K562 (cell line): ENCODE results near the gene FANCC. TPM values are rescaled to one million over a fixed set of nuclear protein-coding genes. Genes with fewer than 3 reads are reported as not detected.

Experiments
- ATAC-seq: fragments of 200-7000 bp; cut with Tn5 transposase; 3 replicates; pipeline ENCODE4 v1.9.1; 2020; ENCODE audit warnings: moderate library complexity
- BruUV-seq: library from RNA; stranded (reverse); fragments of 400-500 nt; replicated peaks from 2 replicates; lab custom pipeline; 2021; lab: Mats Ljungman, UMichigan
- CTCF ChIA-PET: fragments of 300-600 bp; formaldehyde crosslinking; extraction: SDS; loops from one replicate; lab custom pipeline; 2021; ENCODE audit warnings: low intra/inter-chr PET ratio; lab: Yijun Ruan, JAX
- POLR2A ChIA-PET: fragments of 300-600, 350-650 bp; sonication (Branson Sonifier 250); formaldehyde crosslinking; extraction: SDS; loops from one replicate; lab custom pipeline; 2021; ENCODE audit warnings: antibody characterized with exemption, inconsistent platforms; lab: Yijun Ruan, JAX
- DNase-seq, 4 experiments: peaks; one replicate each; pipeline versions ENCODE4 v3.0.0 to v3.0.0-alpha.2; 2011 to 2018; ENCODE audit warnings: low spot score in 3 of 4, mixed read lengths in 3 of 4; ENCODE audit errors: extremely low read depth in 1 of 4
- FAIRE-seq: peaks from 2 replicates; lab custom pipeline; 2011; peaks lifted over from hg19 to GRCh38; lab: Jason Lieb, UNC
- H2AFZ ChIP-seq: 2 replicates; pipeline ENCODE4 v1.6.0; 2011; ENCODE audit warnings: low read depth, low read length, control low read depth, inconsistent platforms
- H3K27ac ChIP-seq: fragments of 200-600 bp; 3 replicates; pipeline ENCODE4 v1.8.0; 2011; ENCODE audit warnings: low read depth, mild to moderate bottlenecking, control low read depth, inconsistent platforms, low read length, moderate library complexity, mixed read lengths; ENCODE audit errors: extremely low read depth
- H3K27me3 ChIP-seq, 2 experiments: fragments of 300-600 bp in 1 of 2; 2 replicates in 1 of 2; 3 replicates in 1 of 2; pipeline versions ENCODE4 v1.6.0 to v1.8.0; 2011; ENCODE audit warnings: inconsistent platforms in 2 of 2, low read length in 2 of 2, mild to moderate bottlenecking in 1 of 2, mixed read lengths in 1 of 2, moderate library complexity in 1 of 2; ENCODE audit not compliant: control insufficient read depth in 2 of 2, insufficient read depth in 2 of 2
- H3K36me3 ChIP-seq: fragments of 300-600 bp; 3 replicates; pipeline ENCODE4 v1.8.0; 2011; ENCODE audit warnings: mild to moderate bottlenecking, low read length, inconsistent platforms; ENCODE audit not compliant: control insufficient read depth, insufficient read depth
- H3K4me1 ChIP-seq, 2 experiments: fragments of 200-600 bp in 1 of 2; replicated peaks in 1 of 2; 2 replicates in 1 of 2; 3 replicates in 1 of 2; pipeline versions ENCODE4 v1.5.1 to v1.8.0; 2011; ENCODE audit warnings: inconsistent platforms in 2 of 2, low read length in 2 of 2, mild to moderate bottlenecking in 1 of 2, mixed read lengths in 1 of 2, moderate library complexity in 1 of 2; ENCODE audit not compliant: control insufficient read depth in 2 of 2, insufficient read depth in 2 of 2
- H3K4me2 ChIP-seq: 2 replicates; pipeline ENCODE4 v1.6.1; 2011; ENCODE audit warnings: low read length, control low read depth, inconsistent platforms, mixed read lengths; ENCODE audit not compliant: insufficient read depth
- H3K4me3 ChIP-seq: fragments of 200-600 bp; sonication (generic), shearing (Covaris generic); 2 replicates; pipeline ENCODE4 v1.5.1; 2016; ENCODE audit warnings: control low read depth, inconsistent platforms
- H3K79me2 ChIP-seq: fragments of 200-600 bp; 3 replicates; pipeline ENCODE4 v1.8.0; 2011; ENCODE audit warnings: low read length, inconsistent platforms; ENCODE audit not compliant: control insufficient read depth, insufficient read depth
- H3K9ac ChIP-seq, 2 experiments: 2 replicates each; pipeline versions ENCODE4 v1.6.0 to v1.6.1; 2011; ENCODE audit warnings: low read depth in 2 of 2, low read length in 2 of 2, control low read depth in 1 of 2, inconsistent platforms in 1 of 2, mild to moderate bottlenecking in 1 of 2, mixed read lengths in 1 of 2; ENCODE audit not compliant: insufficient read depth in 1 of 2
- H3K9me1 ChIP-seq: one replicate; pipeline ENCODE4 v1.6.0; 2011; ENCODE audit warnings: inconsistent platforms, mild to moderate bottlenecking, low read length, moderate library complexity; ENCODE audit not compliant: control insufficient read depth, insufficient read depth
- H3K9me3 ChIP-seq: replicated peaks from 2 replicates; pipeline ENCODE4 v1.5.1; 2011; ENCODE audit warnings: low read depth, low read length, inconsistent platforms; ENCODE audit not compliant: control insufficient read depth, insufficient read depth
- H4K20me1 ChIP-seq: replicated peaks from 2 replicates; pipeline ENCODE4 v1.6.1; 2011; ENCODE audit warnings: low read length, inconsistent platforms, mixed read lengths; ENCODE audit not compliant: control insufficient read depth, insufficient read depth
- CHD1 ChIP-seq: fragments of 200-600 bp; sonication (generic); IDR thresholded peaks from one replicate; pipeline ENCODE4 v1.6.1; 2012; ENCODE audit warnings: mild to moderate bottlenecking, moderate library complexity, low read length, inconsistent platforms
- ELF1 ChIP-seq: fragments of 200-800 bp; sonication (Bioruptor generic); IDR thresholded peaks from 2 replicates; pipeline ENCODE4 v1.6.1; 2016; ENCODE audit warnings: missing genetic modification characterization, missing compliant biosample characterization
- ESRRA ChIP-seq: fragments of 450-650 bp; IDR thresholded peaks from 2 replicates; pipeline ENCODE4 v1.6.1; 2014; ENCODE audit warnings: low read depth, mild to moderate bottlenecking, moderate library complexity, borderline replicate concordance
- FOSL1 ChIP-seq: fragments of 200-800 bp; sonication (Bioruptor generic); conservative IDR thresholded peaks from 2 replicates; pipeline ENCODE4 v1.6.1; 2016; ENCODE audit warnings: missing genetic modification characterization, missing compliant biosample characterization
- GATA2 ChIP-seq: sonication (generic); formaldehyde crosslinking; IDR thresholded peaks from 2 replicates; pipeline ENCODE4 v1.4.0; 2020; ENCODE audit warnings: mild to moderate bottlenecking, missing genetic modification reagents
- MITF ChIP-seq: IDR thresholded peaks from 2 replicates; pipeline ENCODE4 v1.6.1; 2014; ENCODE audit warnings: antibody characterized with exemption
- OTX1 ChIP-seq: fragments of 450-650 bp; formaldehyde crosslinking; IDR thresholded peaks from 2 replicates; pipeline ENCODE4 v1.4.0; 2022; ENCODE audit warnings: mild to moderate bottlenecking
- POLR2AphosphoS2 ChIP-seq: IDR thresholded peaks from 2 replicates; pipeline ENCODE4 v1.6.1; 2012; ENCODE audit warnings: low read length, improper control_type of control experiment
- RFX7 ChIP-seq: fragments of 250-450 bp; sonication (Bioruptor Pico); IDR thresholded peaks from 2 replicates; pipeline ENCODE4 v1.5.1; 2021; ENCODE audit warnings: mild to moderate bottlenecking
- SMC3 ChIP-seq: conservative IDR thresholded peaks from 2 replicates; pipeline ENCODE4 v1.6.1; 2011; ENCODE audit warnings: low read depth, low read length, improper control_type of control experiment; ENCODE audit not compliant: insufficient read depth
- TEAD1 ChIP-seq, 2 experiments: fragments of 450-650 bp in 1 of 2; sonication (generic) in 1 of 2; formaldehyde crosslinking; IDR thresholded peaks; 2 replicates each; pipeline versions ENCODE4 v1.4.0 to v1.8.0; 2020 to 2022; ENCODE audit warnings: mild to moderate bottlenecking in 2 of 2, missing genetic modification reagents in 1 of 2
- ZBTB7A ChIP-seq: IDR thresholded peaks from 2 replicates; pipeline ENCODE4 v1.6.1; 2011; ENCODE audit warnings: low read depth, mild to moderate bottlenecking, low read length, moderate library complexity, borderline replicate concordance; ENCODE audit not compliant: control insufficient read depth
- ZNF263 ChIP-seq: sonication (generic); formaldehyde crosslinking; IDR thresholded peaks from 2 replicates; pipeline ENCODE4 v1.8.0; 2022; ENCODE audit warnings: mild to moderate bottlenecking, missing genetic modification reagents, borderline replicate concordance
- WGBS: fragments of 100-300 bp; shearing (Covaris generic); methylation state at CpG from one replicate; pipeline ENCODE4 v1.1.6; 2016; ENCODE audit warnings: low coverage, mixed read lengths; ENCODE audit not compliant: insufficient coverage; ENCODE audit errors: missing lambda C conversion rate; 5-methylcytosine and 5-hydroxymethylcytosine counted together
- in situ Hi-C: fragments of 300-500 bp; cut with MboI; formaldehyde crosslinking; loops from 4 replicates; pipeline ENCODE4 v1.15.0; 2018; ENCODE audit warnings: inconsistent platforms, mixed read lengths
- intact Hi-C: fragments of 100-400 bp; cut with micrococcal nuclease; formaldehyde crosslinking; loops from 2 replicates; pipeline ENCODE4 v1.14.2; 2022
- polyA plus RNA-seq, 8 experiments: library from polyadenylated mRNA; depleted of rRNA in 4 of 8; stranded (reverse) in 5 of 8; unstranded in 3 of 8; fragments of >200 nt; fragmentation: Nextera tagmentation in 2 of 8; fragmentation: Illumina TruSeq in 1 of 8; extraction: Ambion mirVana in 2 of 8; extraction: Trizol in 1 of 8; gene quantifications; 2 replicates each; pipeline versions ENCODE4 v1.2.1 to v1.2.3, GENCODE V29; 2011 to 2014; ENCODE audit warnings: inconsistent platforms in 1 of 8, missing spikeins in 1 of 8
- total RNA-seq, 7 experiments: library from RNA; depleted of rRNA in 6 of 7; stranded (reverse); fragments of >200 nt in 6 of 7; fragmentation: Illumina TruSeq in 2 of 7; extraction: Trizol in 2 of 7; gene quantifications; 2 replicates each; pipeline versions ENCODE4 v1.2.1 to v1.2.3, GENCODE V29; 2011 to 2021; ENCODE audit warnings: low replicate concordance in 1 of 7

The FANCC gene
- total and polyA plus RNA-seq, 9 of the 15 experiments (the other 6 are each of a cell fraction or from before 2014, with no cell fraction given): 4.6 to 18.4 (median 14.2) TPM

DNA sequence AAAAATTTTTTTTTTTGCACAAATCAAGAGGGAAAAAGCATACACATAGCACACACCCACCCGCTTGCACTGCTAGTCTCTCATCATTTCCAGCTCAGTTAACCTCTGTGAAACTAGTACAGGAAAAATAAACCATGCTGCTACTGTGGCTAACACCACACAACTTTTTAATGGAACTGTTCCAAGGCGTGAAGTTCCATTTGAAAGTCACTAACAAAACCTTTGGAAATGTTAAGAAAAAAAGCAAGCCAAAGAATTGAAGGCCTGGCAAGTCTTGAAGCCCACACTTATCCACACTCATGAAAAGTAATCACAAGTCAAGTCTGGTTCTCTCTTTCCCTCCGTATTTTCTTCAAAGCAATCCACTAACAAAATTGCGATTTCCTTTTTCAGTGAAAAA, 116.3 kb downstream of the FANCC start:
- TF ChIP-seq FOSL1 (tag) (no peak), SMC3 (no peak), TEAD1 (CRISPR knock-in tag; IDR thresholded peaks at IDR 0.05) (no peak), ZNF263 (no peak), OTX1 (no peak), ZBTB7A (no peak), ELF1 (tag) (no peak), MITF (no peak), GATA2 (no peak), CHD1 (no peak), RFX7 (CRISPR knock-in tag) (no peak), POLR2AphosphoS2 (no peak), ESRRA (no peak)
- no peak overlapping the region for H3K27ac ChIP-seq
- CTCF ChIA-PET: interaction anchor here (0.6 kb wide), 1 partner anchor 1553 kb away, joined by 3 read pairs; no protein-coding TSS in a partner anchor
- no peaks in the 10 kb centered on the region for H3K9me3 ChIP-seq
- POLR2A ChIA-PET: no interaction called here
- 73% methylated on average over 4 of the region's 4 CpGs for WGBS
- FAIRE-seq (no peak), ATAC-seq (no peak), DNase-seq (no peak)
- no TSS peak for BruUV-seq
- H3K27me3 ChIP-seq: no peaks in the 10 kb centered on the region
- H3K36me3 ChIP-seq: no peaks in the 10 kb centered on the region
- no peak overlapping the region for H2AFZ ChIP-seq
- H3K9ac ChIP-seq: no peak overlapping the region
- no peak overlapping the region for H3K4me3 ChIP-seq
- no peaks in the 10 kb centered on the region for H3K79me2 ChIP-seq
- no peaks in the 10 kb centered on the region; the same call in 1 of the 2 replicates for H4K20me1 ChIP-seq
- intact Hi-C loops: no loop called here
- H3K9me1 ChIP-seq: no peaks in the 10 kb centered on the region
- H3K4me2 ChIP-seq: no peak overlapping the region
- no peaks in the 10 kb centered on the region for H3K4me1 ChIP-seq
- in situ Hi-C loops: no loop called here
